A549 (cell line): ENCODE results near the gene ATP6V1A.

Source experiments
- CTCF ChIP-seq: fragments of >200 bp; sonication (Bioruptor Twin); formaldehyde crosslinking; IDR thresholded peaks from 3 replicates; pipeline ENCODE4 v1.5.1; 2016
- MAFK ChIP-seq: fragments of 450-650 bp; IDR thresholded peaks from 2 replicates; pipeline ENCODE4 v1.6.1; 2014; ENCODE audit not compliant: partially characterized antibody

- TF ChIP-seq MAFK (no peak), CTCF (no peak)
Observed at GRCh38 chr3:113804661-113805060, 57.8 kb downstream of the ATP6V1A start.
